ENCODE measurements around the gene CNNM2.

DNA sequence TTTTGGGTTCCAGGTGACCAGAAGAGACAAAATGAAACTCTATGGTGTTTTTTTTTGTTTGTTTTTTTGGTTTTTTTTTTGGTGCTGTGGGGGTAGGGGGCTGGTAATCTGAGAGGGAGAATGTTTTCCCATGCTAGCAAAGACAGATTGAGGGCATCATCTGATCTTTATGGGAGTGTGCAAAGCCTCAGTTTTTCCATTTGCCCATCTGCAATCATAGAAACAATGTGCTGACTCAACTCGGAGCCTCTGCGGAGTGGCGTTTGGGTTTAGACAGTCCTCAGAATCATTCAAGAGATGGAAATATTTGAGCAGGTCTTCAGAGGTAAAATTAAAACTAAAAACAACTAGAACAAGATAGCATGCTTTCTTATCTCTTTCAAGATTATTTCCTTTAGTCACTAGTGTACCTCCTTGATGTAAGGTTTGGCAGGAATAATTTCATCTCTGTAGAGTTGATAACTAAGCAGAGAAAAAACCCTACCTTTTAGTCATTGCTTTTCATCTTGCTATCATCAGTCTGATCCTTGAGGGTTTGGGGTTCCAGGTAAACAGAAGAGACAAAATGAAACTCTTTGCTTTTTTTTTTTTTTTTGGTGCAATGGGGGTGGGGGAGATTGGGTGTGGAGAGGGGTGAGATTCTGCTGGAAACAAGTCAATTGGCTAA is 18.0 kb downstream of the CNNM2 start:
- no peak for TF ChIP-seq POLR2A (IDR thresholded peaks at IDR 0.05; ENCODE audit: low read depth, low read length)
- TF ChIP-seq POLR2AphosphoS5 (IDR thresholded peaks at IDR 0.05; ENCODE audit: low read depth, low read length): no peak
- TF ChIP-seq TAF1 (IDR thresholded peaks at IDR 0.05; ENCODE audit: borderline replicate concordance, low read depth, low read length): no peak
